K562 (cell line): ENCODE data around the gene DAPK1. TPM values are rescaled to one million over a fixed set of nuclear protein-coding genes. Genes with fewer than 3 reads are reported as not detected.

Experiments
- CBX3 ChIP-seq, 2 experiments: IDR thresholded peaks; 1 replicate in 1 of 2; 2 replicates in 1 of 2; pipeline ENCODE4 v1.6.1; 2012; ENCODE audit warnings: inconsistent platforms in 2 of 2, low read length in 2 of 2, borderline replicate concordance in 1 of 2, control low read depth in 1 of 2
- CCAR2 ChIP-seq: fragments of 200-400 bp; formaldehyde crosslinking; IDR thresholded peaks from 2 replicates; pipeline ENCODE4 v1.6.1; 2017; ENCODE audit warnings: mild to moderate bottlenecking, low read depth, low read length
- GATAD2A ChIP-seq: fragments of 450-650 bp; IDR thresholded peaks from 2 replicates; pipeline ENCODE4 v1.6.1; 2017
- MCM3 ChIP-seq: fragments of 450-650 bp; IDR thresholded peaks from 2 replicates; pipeline ENCODE4 v1.6.1; 2016
- MEIS2 ChIP-seq: fragments of 450-650 bp; IDR thresholded peaks from 2 replicates; pipeline ENCODE4 v1.6.1; 2014; ENCODE audit warnings: mild to moderate bottlenecking; ENCODE audit not compliant: partially characterized antibody
- POU5F1 ChIP-seq: fragments of 150-350 bp; IDR thresholded peaks from 2 replicates; pipeline ENCODE4 v1.6.1; 2014; ENCODE audit warnings: borderline replicate concordance, low read length, low read depth, mild to moderate bottlenecking; ENCODE audit not compliant: partially characterized antibody
- ZBTB26 ChIP-seq: fragments of 450-650 bp; formaldehyde crosslinking; IDR thresholded peaks from 2 replicates; pipeline ENCODE4 v1.4.0; 2022; ENCODE audit warnings: missing genetic modification characterization
- ZNF165 ChIP-seq: fragments of 250-450 bp; sonication (Bioruptor Pico); IDR thresholded peaks from 2 replicates; pipeline ENCODE4 v1.4.0; 2020; ENCODE audit warnings: borderline replicate concordance
- ZNF282 ChIP-seq: sonication (generic); formaldehyde crosslinking; IDR thresholded peaks from 2 replicates; pipeline ENCODE4 v1.8.1; 2023; ENCODE audit warnings: missing genetic modification reagents
- polyA plus RNA-seq, 8 experiments: library from polyadenylated mRNA; depleted of rRNA in 4 of 8; stranded (reverse) in 5 of 8; unstranded in 3 of 8; fragments of >200 nt; fragmentation: Nextera tagmentation in 2 of 8; fragmentation: Illumina TruSeq in 1 of 8; extraction: Ambion mirVana in 2 of 8; extraction: Trizol in 1 of 8; gene quantifications; 2 replicates each; pipeline versions ENCODE4 v1.2.1 to v1.2.3, GENCODE V29; 2011 to 2014; ENCODE audit warnings: inconsistent platforms in 1 of 8, missing spikeins in 1 of 8
- total RNA-seq, 7 experiments: library from RNA; depleted of rRNA in 6 of 7; stranded (reverse); fragments of >200 nt in 6 of 7; fragmentation: Illumina TruSeq in 2 of 7; extraction: Trizol in 2 of 7; gene quantifications; 2 replicates each; pipeline versions ENCODE4 v1.2.1 to v1.2.3, GENCODE V29; 2011 to 2021; ENCODE audit warnings: low replicate concordance in 1 of 7
- TF ChIP-seq, protein P1 (sequence below): sonication (generic); formaldehyde crosslinking; IDR thresholded peaks from 2 replicates; pipeline ENCODE4 v1.5.0; 2020; ENCODE audit warnings: missing genetic modification reagents
- TF ChIP-seq, protein P2 (sequence below): fragments of 250-450 bp; sonication (Bioruptor Pico); IDR thresholded peaks from 2 replicates; pipeline ENCODE4 v1.8.0; 2021; ENCODE audit warnings: borderline replicate concordance, mild to moderate bottlenecking, moderate library complexity; ENCODE audit not compliant: poor library complexity, severe bottlenecking
- TF ChIP-seq, protein P3 (sequence below): fragments of 450-650 bp; formaldehyde crosslinking; IDR thresholded peaks from 2 replicates; pipeline ENCODE4 v1.4.0; 2020; ENCODE audit warnings: mild to moderate bottlenecking, mixed read lengths
- TF ChIP-seq, protein P4 (sequence below): sonication (generic); formaldehyde crosslinking; IDR thresholded peaks from 2 replicates; pipeline ENCODE4 v1.8.1; 2023; ENCODE audit warnings: missing genetic modification reagents, mild to moderate bottlenecking, borderline replicate concordance
- TF ChIP-seq, protein P5 (sequence below): fragments of 200-400 bp; formaldehyde crosslinking; IDR thresholded peaks from 2 replicates; pipeline ENCODE4 v1.6.1; 2017; ENCODE audit warnings: mild to moderate bottlenecking, low read depth, low read length, moderate library complexity

Gene DAPK1
- total and polyA plus RNA-seq, 9 of the 15 experiments (the other 6 are each of a cell fraction or from before 2014, with no cell fraction given) = 1.7 to 26.4 (median 15.8) TPM

DNA sequence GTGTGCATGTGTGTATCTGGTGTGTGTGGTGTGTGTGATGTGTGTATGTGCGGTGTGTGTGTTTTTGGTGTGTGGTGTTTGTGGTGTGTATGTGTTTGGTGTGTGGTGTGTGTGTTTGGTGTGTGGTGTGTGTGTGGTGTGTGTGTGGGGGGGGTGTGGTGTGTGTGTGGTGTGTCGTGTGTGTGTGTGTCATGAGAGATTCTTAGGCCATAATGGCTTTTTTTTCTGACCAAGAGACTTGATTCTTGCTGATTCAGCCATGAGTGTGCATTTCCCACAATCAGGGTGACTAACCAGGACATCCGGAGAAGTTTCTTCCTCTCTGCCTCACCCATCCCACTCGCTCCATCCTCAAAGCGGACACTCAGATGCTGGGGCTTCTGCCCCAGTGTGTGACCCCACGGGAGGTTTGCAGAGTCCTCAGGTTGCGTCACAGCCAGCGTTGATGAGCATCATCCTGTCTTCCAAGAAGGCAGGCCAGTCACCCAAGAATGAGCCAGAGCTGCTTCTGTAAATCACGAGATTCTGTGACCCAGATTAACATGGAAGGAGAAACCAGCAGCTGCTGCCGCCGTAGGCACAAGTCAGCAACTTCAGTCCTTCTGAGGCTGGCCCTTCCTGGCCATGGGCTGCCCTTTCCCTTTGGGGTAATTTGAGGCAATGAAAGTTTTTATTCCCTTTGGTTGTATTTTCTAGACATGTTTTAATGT is 215.8 kb downstream of the DAPK1 start (continued):
- TF ChIP-seq ZNF165 (CRISPR knock-in tag) (no peak), CCAR2 (no peak), CBX3 (IDR thresholded peaks at IDR 0.05; ENCODE audit: borderline replicate concordance in 1 of 2, low read length in 2 of 2) (no peak), MEIS2 (peak; percentile 63), ZNF282 (CRISPR knock-in tag) (no peak), MCM3 (no peak), POU5F1 (no peak), GATAD2A (0 out of 2 replicates have a peak, but pooled peaks have one; percentile 34), ZBTB26 (peak; percentile 95)
- TF ChIP-seq, protein P1, sequence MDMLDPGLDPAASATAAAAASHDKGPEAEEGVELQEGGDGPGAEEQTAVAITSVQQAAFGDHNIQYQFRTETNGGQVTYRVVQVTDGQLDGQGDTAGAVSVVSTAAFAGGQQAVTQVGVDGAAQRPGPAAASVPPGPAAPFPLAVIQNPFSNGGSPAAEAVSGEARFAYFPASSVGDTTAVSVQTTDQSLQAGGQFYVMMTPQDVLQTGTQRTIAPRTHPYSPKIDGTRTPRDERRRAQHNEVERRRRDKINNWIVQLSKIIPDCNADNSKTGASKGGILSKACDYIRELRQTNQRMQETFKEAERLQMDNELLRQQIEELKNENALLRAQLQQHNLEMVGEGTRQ = no peak
- TF ChIP-seq, protein P2, sequence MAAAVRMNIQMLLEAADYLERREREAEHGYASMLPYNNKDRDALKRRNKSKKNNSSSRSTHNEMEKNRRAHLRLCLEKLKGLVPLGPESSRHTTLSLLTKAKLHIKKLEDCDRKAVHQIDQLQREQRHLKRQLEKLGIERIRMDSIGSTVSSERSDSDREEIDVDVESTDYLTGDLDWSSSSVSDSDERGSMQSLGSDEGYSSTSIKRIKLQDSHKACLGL = no peak
- TF ChIP-seq, protein P3, sequence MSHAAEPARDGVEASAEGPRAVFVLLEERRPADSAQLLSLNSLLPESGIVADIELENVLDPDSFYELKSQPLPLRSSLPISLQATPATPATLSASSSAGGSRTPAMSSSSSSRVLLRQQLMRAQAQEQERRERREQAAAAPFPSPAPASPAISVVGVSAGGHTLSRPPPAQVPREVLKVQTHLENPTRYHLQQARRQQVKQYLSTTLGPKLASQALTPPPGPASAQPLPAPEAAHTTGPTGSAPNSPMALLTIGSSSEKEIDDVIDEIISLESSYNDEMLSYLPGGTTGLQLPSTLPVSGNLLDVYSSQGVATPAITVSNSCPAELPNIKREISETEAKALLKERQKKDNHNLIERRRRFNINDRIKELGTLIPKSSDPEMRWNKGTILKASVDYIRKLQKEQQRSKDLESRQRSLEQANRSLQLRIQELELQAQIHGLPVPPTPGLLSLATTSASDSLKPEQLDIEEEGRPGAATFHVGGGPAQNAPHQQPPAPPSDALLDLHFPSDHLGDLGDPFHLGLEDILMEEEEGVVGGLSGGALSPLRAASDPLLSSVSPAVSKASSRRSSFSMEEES (CRISPR knock-in tag) = no peak
- TF ChIP-seq, protein P4, sequence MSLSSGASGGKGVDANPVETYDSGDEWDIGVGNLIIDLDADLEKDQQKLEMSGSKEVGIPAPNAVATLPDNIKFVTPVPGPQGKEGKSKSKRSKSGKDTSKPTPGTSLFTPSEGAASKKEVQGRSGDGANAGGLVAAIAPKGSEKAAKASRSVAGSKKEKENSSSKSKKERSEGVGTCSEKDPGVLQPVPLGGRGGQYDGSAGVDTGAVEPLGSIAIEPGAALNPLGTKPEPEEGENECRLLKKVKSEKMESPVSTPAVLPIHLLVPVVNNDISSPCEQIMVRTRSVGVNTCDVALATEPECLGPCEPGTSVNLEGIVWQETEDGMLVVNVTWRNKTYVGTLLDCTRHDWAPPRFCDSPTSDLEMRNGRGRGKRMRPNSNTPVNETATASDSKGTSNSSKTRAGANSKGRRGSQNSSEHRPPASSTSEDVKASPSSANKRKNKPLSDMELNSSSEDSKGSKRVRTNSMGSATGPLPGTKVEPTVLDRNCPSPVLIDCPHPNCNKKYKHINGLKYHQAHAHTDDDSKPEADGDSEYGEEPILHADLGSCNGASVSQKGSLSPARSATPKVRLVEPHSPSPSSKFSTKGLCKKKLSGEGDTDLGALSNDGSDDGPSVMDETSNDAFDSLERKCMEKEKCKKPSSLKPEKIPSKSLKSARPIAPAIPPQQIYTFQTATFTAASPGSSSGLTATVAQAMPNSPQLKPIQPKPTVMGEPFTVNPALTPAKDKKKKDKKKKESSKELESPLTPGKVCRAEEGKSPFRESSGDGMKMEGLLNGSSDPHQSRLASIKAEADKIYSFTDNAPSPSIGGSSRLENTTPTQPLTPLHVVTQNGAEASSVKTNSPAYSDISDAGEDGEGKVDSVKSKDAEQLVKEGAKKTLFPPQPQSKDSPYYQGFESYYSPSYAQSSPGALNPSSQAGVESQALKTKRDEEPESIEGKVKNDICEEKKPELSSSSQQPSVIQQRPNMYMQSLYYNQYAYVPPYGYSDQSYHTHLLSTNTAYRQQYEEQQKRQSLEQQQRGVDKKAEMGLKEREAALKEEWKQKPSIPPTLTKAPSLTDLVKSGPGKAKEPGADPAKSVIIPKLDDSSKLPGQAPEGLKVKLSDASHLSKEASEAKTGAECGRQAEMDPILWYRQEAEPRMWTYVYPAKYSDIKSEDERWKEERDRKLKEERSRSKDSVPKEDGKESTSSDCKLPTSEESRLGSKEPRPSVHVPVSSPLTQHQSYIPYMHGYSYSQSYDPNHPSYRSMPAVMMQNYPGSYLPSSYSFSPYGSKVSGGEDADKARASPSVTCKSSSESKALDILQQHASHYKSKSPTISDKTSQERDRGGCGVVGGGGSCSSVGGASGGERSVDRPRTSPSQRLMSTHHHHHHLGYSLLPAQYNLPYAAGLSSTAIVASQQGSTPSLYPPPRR (CRISPR knock-in tag) = no peak
- TF ChIP-seq, protein P5, sequence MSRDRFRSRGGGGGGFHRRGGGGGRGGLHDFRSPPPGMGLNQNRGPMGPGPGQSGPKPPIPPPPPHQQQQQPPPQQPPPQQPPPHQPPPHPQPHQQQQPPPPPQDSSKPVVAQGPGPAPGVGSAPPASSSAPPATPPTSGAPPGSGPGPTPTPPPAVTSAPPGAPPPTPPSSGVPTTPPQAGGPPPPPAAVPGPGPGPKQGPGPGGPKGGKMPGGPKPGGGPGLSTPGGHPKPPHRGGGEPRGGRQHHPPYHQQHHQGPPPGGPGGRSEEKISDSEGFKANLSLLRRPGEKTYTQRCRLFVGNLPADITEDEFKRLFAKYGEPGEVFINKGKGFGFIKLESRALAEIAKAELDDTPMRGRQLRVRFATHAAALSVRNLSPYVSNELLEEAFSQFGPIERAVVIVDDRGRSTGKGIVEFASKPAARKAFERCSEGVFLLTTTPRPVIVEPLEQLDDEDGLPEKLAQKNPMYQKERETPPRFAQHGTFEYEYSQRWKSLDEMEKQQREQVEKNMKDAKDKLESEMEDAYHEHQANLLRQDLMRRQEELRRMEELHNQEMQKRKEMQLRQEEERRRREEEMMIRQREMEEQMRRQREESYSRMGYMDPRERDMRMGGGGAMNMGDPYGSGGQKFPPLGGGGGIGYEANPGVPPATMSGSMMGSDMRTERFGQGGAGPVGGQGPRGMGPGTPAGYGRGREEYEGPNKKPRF = no peak
